GM19324 (cell line): ENCODE data around the gene CYTH4.

ENCODE experiments used
- ATAC-seq: cut with Tn5 transposase; IDR thresholded peaks from one replicate; pipeline ENCODE4 v1.9.1; 2021; ENCODE audit warnings: mild to moderate bottlenecking, moderate library complexity; ENCODE audit not compliant: unreplicated experiment, low FRiP score

CYTH4 gene

GRCh38 chr22:37288521-37288920 lies 6.2 kb downstream of the CYTH4 start:
- no peak for ATAC-seq

- ATAC-seq: no peak
Observed at GRCh38 chr22:37289156-37289735, 6.9 kb downstream of the CYTH4 start.

GRCh38 chr22:37290737-37291136 lies 8.4 kb downstream of the CYTH4 start:
- no peak for ATAC-seq

- no peak for ATAC-seq
Observed at GRCh38 chr22:37291559-37292298, 9.4 kb downstream of the CYTH4 start.

GRCh38 chr22:37292641-37293040 lies 10.3 kb downstream of the CYTH4 start:
- ATAC-seq: no peak

GRCh38 chr22:37293172-37293571 lies 10.9 kb downstream of the CYTH4 start:
- ATAC-seq: no peak

- no peak for ATAC-seq
Observed at GRCh38 chr22:37294747-37295146, 12.4 kb downstream of the CYTH4 start.

GRCh38 chr22:37295213-37295886 lies 13.0 kb downstream of the CYTH4 start:
- no peak for ATAC-seq

GRCh38 chr22:37295946-37296345 lies 13.6 kb downstream of the CYTH4 start:
- no peak for ATAC-seq

GRCh38 chr22:37298748-37299495 lies 16.6 kb downstream of the CYTH4 start:
- ATAC-seq: no peak

GRCh38 chr22:37299969-37300509 lies 17.7 kb downstream of the CYTH4 start:
- ATAC-seq: no peak

GRCh38 chr22:37300551-37301017 lies 18.3 kb downstream of the CYTH4 start:
- no peak for ATAC-seq

- ATAC-seq: no peak
Observed at GRCh38 chr22:37301144-37301830, 19.0 kb downstream of the CYTH4 start.

GRCh38 chr22:37302674-37303555 lies 20.6 kb downstream of the CYTH4 start:
- no peak for ATAC-seq

- ATAC-seq: no peak
Observed at GRCh38 chr22:37303821-37304274, 21.5 kb downstream of the CYTH4 start.

GRCh38 chr22:37304595-37305343 lies 22.5 kb downstream of the CYTH4 start:
- ATAC-seq: no peak

- ATAC-seq: no peak
Observed at GRCh38 chr22:37305887-37306286, 23.6 kb downstream of the CYTH4 start.

- no peak for ATAC-seq
Observed at GRCh38 chr22:37306494-37306829, 24.2 kb downstream of the CYTH4 start.
